OCI-LY3 (cell line): ENCODE data around the gene IP6K1.

Experiments used
- H2AFZ ChIP-seq: fragments of 200-600, 300-600 bp; shearing (Covaris generic); 2 replicates; pipeline ENCODE4 v1.6.0; 2014; ENCODE audit warnings: antibody characterized with exemption, low read depth, low read length
- H3K27ac ChIP-seq: fragments of 200-600, 300-600 bp; sonication (generic); 2 replicates; pipeline ENCODE4 v1.5.1; 2014; ENCODE audit warnings: mild to moderate bottlenecking, low read length, moderate library complexity, mixed read lengths
- H3K27me3 ChIP-seq: fragments of 200-600, 300-600 bp; sonication (generic); 2 replicates; pipeline ENCODE4 v1.6.1; 2014; ENCODE audit warnings: low read depth, low read length, mixed read lengths
- H3K36me3 ChIP-seq: fragments of 200-600, 300-600 bp; sonication (generic); replicated peaks from 2 replicates; pipeline ENCODE3; 2014; ENCODE audit warnings: low read depth, low read length, mixed read lengths
- H3K4me1 ChIP-seq: fragments of 300-600, 200-600 bp; sonication (generic); 2 replicates; pipeline ENCODE4 v1.6.1; 2014; ENCODE audit warnings: low read length, mixed read lengths
- H3K4me2 ChIP-seq: fragments of 200-600, 300-600 bp; sonication (generic); 2 replicates; pipeline ENCODE4 v1.6.1; 2014; ENCODE audit warnings: low read length, mixed read lengths
- H3K4me3 ChIP-seq: fragments of 300-600, 200-600 bp; sonication (generic); 2 replicates; pipeline ENCODE4 v1.5.1; 2014; ENCODE audit warnings: antibody characterized with exemption, mild to moderate bottlenecking, low read length, moderate library complexity
- H3K79me2 ChIP-seq: fragments of 300-600, 200-600 bp; shearing (Covaris generic); 2 replicates; pipeline ENCODE4 v1.6.1; 2014; ENCODE audit warnings: mild to moderate bottlenecking, low read length, mixed read lengths
- H3K9ac ChIP-seq: fragments of 300-600, 200-600 bp; shearing (Covaris generic); 2 replicates; pipeline ENCODE4 v1.6.0; 2014; ENCODE audit warnings: mild to moderate bottlenecking, low read length, moderate library complexity
- H3K9me3 ChIP-seq: fragments of 200-600, 300-600 bp; shearing (Covaris generic); 2 replicates; pipeline ENCODE4 v1.6.1; 2014; ENCODE audit warnings: low read length, mixed read lengths; ENCODE audit not compliant: insufficient read depth
- H4K20me1 ChIP-seq: fragments of 200-600, 300-600 bp; sonication (generic); 2 replicates; pipeline ENCODE4 v1.6.1; 2016; ENCODE audit warnings: low read length, mixed read lengths; ENCODE audit not compliant: insufficient read depth
- EZH2phosphoT487 ChIP-seq: fragments of 200-600 bp; shearing (Covaris generic); IDR thresholded peaks from 2 replicates; pipeline ENCODE4 v1.6.1; 2018; ENCODE audit warnings: antibody characterized with exemption, mixed run types, low read depth
- TF ChIP-seq, protein P1 (sequence below): fragments of 200-600, 300-600 bp; sonication (generic); IDR thresholded peaks from 2 replicates; pipeline ENCODE4 v1.5.1; 2014; ENCODE audit warnings: antibody characterized with exemption, low read length, low read depth

The IP6K1 gene

DNA sequence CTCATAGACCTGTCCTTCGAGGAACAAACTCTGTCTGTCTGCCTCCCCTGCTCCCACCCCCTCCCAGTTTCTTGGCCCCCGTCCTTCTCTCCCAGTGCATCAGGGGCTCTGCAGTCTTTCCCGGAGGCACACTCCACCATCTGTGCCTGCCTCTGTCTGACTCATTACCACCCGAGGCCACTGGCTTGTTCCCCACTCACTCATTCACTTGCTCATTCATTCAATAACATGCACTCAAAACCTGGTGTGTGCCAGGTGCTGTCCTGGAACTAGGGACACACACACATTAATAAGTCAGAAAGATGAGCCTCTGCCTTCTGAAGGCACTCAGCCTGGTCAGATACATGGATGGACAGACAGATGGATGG, 79.2 kb downstream of the IP6K1 start:
- peaks cover 9% of the 10 kb centered on the region for H3K36me3 ChIP-seq
- H2AFZ ChIP-seq: no peak overlapping the region
- no peaks in the 10 kb centered on the region for H3K79me2 ChIP-seq
- H3K4me1 ChIP-seq: no peaks in the 10 kb centered on the region
- no peak overlapping the region for H3K4me2 ChIP-seq
- H3K27me3 ChIP-seq: no peaks in the 10 kb centered on the region
- H3K9ac ChIP-seq: no peak overlapping the region
- H3K9me3 ChIP-seq: no peaks in the 10 kb centered on the region
- no peak overlapping the region for H3K4me3 ChIP-seq
- no peaks in the 10 kb centered on the region for H4K20me1 ChIP-seq
- H3K27ac ChIP-seq: no peak overlapping the region
- TF ChIP-seq, protein P1, sequence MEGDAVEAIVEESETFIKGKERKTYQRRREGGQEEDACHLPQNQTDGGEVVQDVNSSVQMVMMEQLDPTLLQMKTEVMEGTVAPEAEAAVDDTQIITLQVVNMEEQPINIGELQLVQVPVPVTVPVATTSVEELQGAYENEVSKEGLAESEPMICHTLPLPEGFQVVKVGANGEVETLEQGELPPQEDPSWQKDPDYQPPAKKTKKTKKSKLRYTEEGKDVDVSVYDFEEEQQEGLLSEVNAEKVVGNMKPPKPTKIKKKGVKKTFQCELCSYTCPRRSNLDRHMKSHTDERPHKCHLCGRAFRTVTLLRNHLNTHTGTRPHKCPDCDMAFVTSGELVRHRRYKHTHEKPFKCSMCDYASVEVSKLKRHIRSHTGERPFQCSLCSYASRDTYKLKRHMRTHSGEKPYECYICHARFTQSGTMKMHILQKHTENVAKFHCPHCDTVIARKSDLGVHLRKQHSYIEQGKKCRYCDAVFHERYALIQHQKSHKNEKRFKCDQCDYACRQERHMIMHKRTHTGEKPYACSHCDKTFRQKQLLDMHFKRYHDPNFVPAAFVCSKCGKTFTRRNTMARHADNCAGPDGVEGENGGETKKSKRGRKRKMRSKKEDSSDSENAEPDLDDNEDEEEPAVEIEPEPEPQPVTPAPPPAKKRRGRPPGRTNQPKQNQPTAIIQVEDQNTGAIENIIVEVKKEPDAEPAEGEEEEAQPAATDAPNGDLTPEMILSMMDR: no peak
- no peak for TF ChIP-seq EZH2phosphoT487

DNA sequence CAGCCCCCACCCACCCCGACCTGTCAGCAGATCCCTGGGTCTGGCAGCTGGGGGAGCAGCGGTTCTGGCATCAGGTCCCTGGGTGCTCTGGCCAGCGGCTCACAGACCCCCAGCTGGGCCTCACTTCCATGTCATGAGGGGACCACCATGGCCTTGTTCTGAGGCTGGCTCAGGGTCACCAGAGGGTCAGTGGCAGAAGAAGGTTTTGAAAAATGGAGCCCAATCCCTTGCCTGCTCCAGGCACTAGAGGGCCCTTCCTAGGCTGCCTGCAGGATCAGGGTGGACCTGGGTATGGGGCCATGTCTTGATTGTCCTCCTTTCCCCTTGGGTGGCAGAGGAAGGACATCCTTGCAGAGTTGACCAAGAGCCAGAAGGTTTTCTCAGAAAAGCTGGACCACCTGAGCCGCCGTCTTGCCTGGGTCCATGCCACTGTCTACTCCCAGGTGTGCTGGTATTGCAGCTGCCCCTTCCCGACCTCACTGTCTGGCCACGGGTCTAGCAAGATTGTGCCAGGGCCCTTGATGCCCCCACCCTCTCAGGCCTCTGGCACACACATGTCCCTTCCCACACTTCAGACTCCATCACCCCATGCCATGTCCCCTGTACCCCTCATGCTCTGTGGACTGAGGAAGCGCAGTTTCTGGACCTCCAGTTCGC, 79.8 kb downstream of the IP6K1 start:
- Histone ChIP-seq H3K4me1 (no peaks in the 10 kb centered on the region), H3K27ac (no peak overlapping the region), H2AFZ (no peak overlapping the region), H3K4me3 (no peak overlapping the region), H3K36me3 (peaks cover 9% of the 10 kb centered on the region), H3K4me2 (no peak overlapping the region), H3K9ac (no peak overlapping the region), H3K27me3 (no peaks in the 10 kb centered on the region), H3K9me3 (no peaks in the 10 kb centered on the region), H4K20me1 (no peaks in the 10 kb centered on the region), H3K79me2 (no peaks in the 10 kb centered on the region)
- TF ChIP-seq EZH2phosphoT487: no peak
- TF ChIP-seq, protein P1: no peak

DNA sequence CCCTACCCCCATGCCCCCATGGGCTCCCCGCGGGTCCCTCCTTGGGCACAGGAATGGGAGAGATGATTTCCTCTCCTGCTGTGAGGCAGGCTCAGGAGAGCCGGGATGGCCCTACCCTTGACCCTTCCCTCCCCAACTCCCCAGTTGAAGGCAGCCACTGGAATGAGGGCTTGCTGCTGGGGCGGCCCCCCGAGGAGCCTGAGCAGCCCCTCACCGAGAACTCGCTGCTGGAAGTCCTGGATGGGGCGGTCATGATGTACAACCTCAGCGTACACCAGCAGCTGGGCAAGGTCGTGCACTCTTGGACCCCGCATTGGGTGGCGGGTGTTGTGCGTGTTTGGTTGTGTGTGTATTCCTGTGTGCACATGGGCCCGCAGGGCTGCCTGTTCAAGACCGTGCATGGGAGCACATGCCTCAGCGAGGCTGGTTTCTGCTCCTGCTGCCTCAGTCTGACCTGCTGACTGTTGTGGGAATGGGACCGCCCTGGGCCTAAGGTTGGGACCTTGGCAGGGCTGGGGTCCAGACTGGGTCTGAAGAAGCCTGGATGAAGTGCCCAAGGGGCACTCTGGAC, 80.9 kb downstream of the IP6K1 start:
- no peak for TF ChIP-seq EZH2phosphoT487
- TF ChIP-seq, protein P1: no peak
- Histone ChIP-seq H3K27ac (no peak overlapping the region), H3K4me1 (no peaks in the 10 kb centered on the region), H4K20me1 (no peaks in the 10 kb centered on the region), H2AFZ (no peak overlapping the region), H3K27me3 (no peaks in the 10 kb centered on the region), H3K79me2 (no peaks in the 10 kb centered on the region), H3K4me3 (no peak overlapping the region), H3K36me3 (peaks cover 9% of the 10 kb centered on the region), H3K9ac (no peak overlapping the region), H3K4me2 (no peak overlapping the region), H3K9me3 (no peaks in the 10 kb centered on the region)

DNA sequence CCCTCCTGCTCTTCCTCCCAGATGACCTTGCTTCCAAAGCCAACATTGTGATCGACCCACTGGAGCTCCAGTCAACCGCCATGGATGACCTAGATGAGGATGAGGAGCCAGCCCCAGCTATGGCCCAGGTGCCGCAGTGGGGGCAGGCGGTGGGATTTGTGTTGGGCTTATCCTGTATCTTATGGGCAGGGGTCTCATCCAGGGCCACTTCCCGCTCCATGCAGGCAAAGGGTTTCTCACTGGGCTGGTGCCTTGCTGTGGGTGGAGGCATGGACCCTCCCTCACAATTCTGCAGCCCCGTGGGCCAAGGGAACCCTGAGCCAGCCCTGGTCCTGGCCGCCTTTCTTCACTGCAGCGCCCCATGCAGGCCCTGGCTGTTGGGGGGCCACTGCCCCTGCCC, 81.7 kb downstream of the IP6K1 start:
- Histone ChIP-seq H4K20me1 (no peaks in the 10 kb centered on the region), H2AFZ (no peak overlapping the region), H3K36me3 (peaks cover 9% of the 10 kb centered on the region), H3K9me3 (no peaks in the 10 kb centered on the region), H3K4me2 (no peak overlapping the region), H3K79me2 (no peaks in the 10 kb centered on the region), H3K4me3 (no peak overlapping the region), H3K4me1 (no peaks in the 10 kb centered on the region), H3K27ac (no peak overlapping the region), H3K27me3 (no peaks in the 10 kb centered on the region), H3K9ac (no peak overlapping the region)
- TF ChIP-seq EZH2phosphoT487: no peak
- TF ChIP-seq, protein P1: no peak
